Activated CD8-positive, alpha-beta T cell treated with anti-CD3 and anti-CD28 coated beads, Interleukin-2, amount 10 ng/mL, durations not matched to agents 7 days and 5 days (primary cell): Measurements from ENCODE around the gene CYB561D1. TPM values are rescaled to one million over a fixed set of nuclear protein-coding genes. Genes with fewer than 3 reads are reported as not detected.

Source experiments
- ATAC-seq: fragments of 150-1000 bp; cut with Tn5 transposase; one replicate; pipeline ENCODE4 v1.10.0; 2021; ENCODE audit warnings: moderate library complexity
- CTCF ChIA-PET: fragments of 350-600 bp; sonication (Branson Sonifier 250); formaldehyde crosslinking; loops from one replicate; lab custom pipeline; 2021; ENCODE audit warnings: antibody characterized with exemption; lab: Charles Lee
- POLR2A ChIA-PET: fragments of 350-600 bp; sonication (Branson Sonifier 250); formaldehyde crosslinking; loops from one replicate; lab custom pipeline; 2021; ENCODE audit warnings: antibody characterized with exemption; lab: Charles Lee
- DNase-seq: peaks from one replicate; pipeline ENCODE4 v3.0.0-alpha.2; 2020
- H3K27ac Mint-ChIP-seq: one replicate; pipeline ENCODE4 v1.8.0; 2021; ENCODE audit warnings: mild to moderate bottlenecking, mixed read lengths
- H3K27me3 Mint-ChIP-seq: one replicate; pipeline ENCODE4 v1.8.0; 2021; ENCODE audit warnings: low read depth, mixed read lengths
- H3K36me3 Mint-ChIP-seq: one replicate; pipeline ENCODE4 v1.8.0; 2021; ENCODE audit warnings: low read depth, mixed read lengths
- H3K4me1 Mint-ChIP-seq: one replicate; pipeline ENCODE4 v1.8.0; 2021; ENCODE audit warnings: low read depth, mixed read lengths
- H3K4me3 Mint-ChIP-seq: one replicate; pipeline ENCODE4 v1.8.0; 2021; ENCODE audit warnings: mild to moderate bottlenecking, mixed read lengths
- H3K9me3 Mint-ChIP-seq: one replicate; pipeline ENCODE4 v1.8.0; 2022; ENCODE audit warnings: mixed read lengths; ENCODE audit not compliant: insufficient read depth
- total RNA-seq, 2 experiments: library from RNA; stranded (reverse); gene quantifications; one replicate each; pipeline ENCODE4 v1.2.3, GENCODE V29; 2021

Gene CYB561D1
- total RNA-seq, 2 experiments from 2014 or later: 19.0 to 19.8 TPM

GRCh38 chr1:109481646-109482045, 12.2 kb upstream of the CYB561D1 start:
- Mint-ChIP-seq H3K27me3 (peaks cover 12% of the 10 kb centered on the region), H3K4me1 (peaks cover 45% of the 10 kb centered on the region), H3K4me3 (no peak overlapping the region), H3K9me3 (no peaks in the 10 kb centered on the region), H3K36me3 (no peaks in the 10 kb centered on the region), H3K27ac (no peak overlapping the region)
- ChIA-PET CTCF (interaction anchor here (1.0 to 26.6 kb wide), 4 partner anchors 11 to 51 kb away, joined by 3 to 480 read pairs (median 59); partner anchors contain the start of genes AMIGO1 and CYB561D1), POLR2A (interaction anchor here (3.3 kb wide), 1 partner anchor 56 kb away, joined by 27 read pairs; the partner anchor contains the start of gene PSMA5)
- DNase-seq (no peak), ATAC-seq (no peak)

DNA sequence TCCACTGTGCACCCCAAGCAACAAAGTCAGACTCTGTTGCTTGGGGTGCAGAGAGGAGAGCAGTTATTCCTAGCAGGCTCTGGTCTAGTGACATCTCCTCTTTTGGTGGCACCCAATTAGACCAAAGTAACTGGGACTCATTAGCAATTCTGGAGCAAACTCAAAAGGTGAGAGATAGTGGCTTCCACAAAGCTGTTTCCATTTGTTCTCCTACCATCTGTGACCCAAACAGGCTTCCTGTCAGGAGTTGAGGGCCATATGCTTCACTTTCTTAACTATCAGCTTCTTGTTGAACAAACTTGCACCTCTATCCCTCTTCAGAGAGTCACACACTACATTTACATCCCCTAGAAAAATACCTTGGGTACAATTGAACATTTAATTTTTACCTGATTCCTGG, 11.7 kb upstream of the CYB561D1 start:
- Mint-ChIP-seq H3K9me3 (no peaks in the 10 kb centered on the region), H3K27me3 (peaks cover 12% of the 10 kb centered on the region), H3K36me3 (no peaks in the 10 kb centered on the region), H3K4me3 (peak overlapping the region; percentile 12), H3K4me1 (peaks cover 49% of the 10 kb centered on the region), H3K27ac (no peak overlapping the region)
- DNase-seq (no peak), ATAC-seq (no peak)
- POLR2A ChIA-PET: interaction anchor here (3.3 kb wide), 1 partner anchor 57 kb away, joined by 27 read pairs; the partner anchor contains the start of gene PSMA5
- CTCF ChIA-PET: interaction anchor here (0.7 to 26.6 kb wide), 5 partner anchors 11 to 83 kb away, joined by 5 to 480 read pairs (median 44); partner anchors contain the start of genes AMIGO1, CYB561D1 and PSMA5

DNA sequence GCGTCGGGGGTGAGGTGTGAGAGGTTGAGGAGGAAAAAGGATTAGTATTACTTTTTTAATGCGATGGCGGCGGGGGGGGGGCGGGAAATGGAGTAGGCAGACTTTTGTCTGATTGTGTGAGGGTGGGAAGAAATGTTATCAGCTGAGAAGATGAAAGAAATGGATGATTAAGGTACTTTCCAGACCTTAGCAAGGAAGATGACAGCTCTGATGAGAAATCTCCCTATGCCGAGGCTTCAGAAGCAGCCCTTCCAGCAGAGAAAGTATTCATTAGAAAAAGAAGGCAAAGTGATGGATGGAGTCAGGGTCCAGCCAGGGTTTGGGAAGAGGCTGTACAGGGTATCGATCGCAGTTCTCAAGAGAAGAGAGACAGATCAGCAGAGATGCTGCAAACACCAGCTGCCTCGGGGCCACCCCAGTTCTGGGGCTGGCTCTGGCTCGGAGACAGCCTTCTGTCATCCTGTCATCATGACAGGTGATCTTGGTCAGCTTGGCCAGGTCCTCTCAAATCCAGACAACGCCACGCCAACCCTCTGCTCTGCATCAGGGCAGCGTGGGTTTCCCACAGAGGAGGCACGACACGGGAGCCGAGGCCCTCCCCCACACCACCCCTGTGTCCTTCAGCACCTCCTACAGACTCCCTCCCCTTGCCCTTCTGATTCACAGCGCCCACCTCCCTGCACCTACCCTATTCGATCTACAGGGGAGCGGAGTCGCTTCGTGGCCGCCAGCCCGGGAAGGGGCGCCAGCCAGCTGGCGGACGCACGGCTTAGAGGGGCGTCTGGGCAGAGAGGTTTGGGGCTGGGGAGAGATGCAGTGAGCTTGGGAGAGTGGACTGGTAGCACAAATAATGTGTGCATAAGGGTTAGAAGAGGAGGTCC, 10.9 kb upstream of the CYB561D1 start:
- peaks cover 50% of the 10 kb centered on the region for H3K4me1 Mint-ChIP-seq
- H3K9me3 Mint-ChIP-seq: no peaks in the 10 kb centered on the region
- peak; percentile 56 for ATAC-seq
- peak; percentile 53 for DNase-seq
- peaks cover 5% of the 10 kb centered on the region for H3K36me3 Mint-ChIP-seq
- peaks cover 12% of the 10 kb centered on the region for H3K27me3 Mint-ChIP-seq
- H3K27ac Mint-ChIP-seq: peak overlapping the region; percentile 80
- ChIA-PET POLR2A (interaction anchor here (0.5 to 3.3 kb wide), 9 partner anchors 10 to 1189 kb away, joined by 3 to 27 read pairs (median 4); partner anchors contain the start of genes CYB561D1, GNAI3, PSMA5 and PSRC1), CTCF (interaction anchor here (0.7 to 26.6 kb wide), 8 partner anchors 10 to 200 kb away, joined by 3 to 480 read pairs (median 8); partner anchors contain the start of genes AMIGO1, CYB561D1, PSMA5 and PSRC1)
- H3K4me3 Mint-ChIP-seq: peak overlapping the region; percentile 83

DNA sequence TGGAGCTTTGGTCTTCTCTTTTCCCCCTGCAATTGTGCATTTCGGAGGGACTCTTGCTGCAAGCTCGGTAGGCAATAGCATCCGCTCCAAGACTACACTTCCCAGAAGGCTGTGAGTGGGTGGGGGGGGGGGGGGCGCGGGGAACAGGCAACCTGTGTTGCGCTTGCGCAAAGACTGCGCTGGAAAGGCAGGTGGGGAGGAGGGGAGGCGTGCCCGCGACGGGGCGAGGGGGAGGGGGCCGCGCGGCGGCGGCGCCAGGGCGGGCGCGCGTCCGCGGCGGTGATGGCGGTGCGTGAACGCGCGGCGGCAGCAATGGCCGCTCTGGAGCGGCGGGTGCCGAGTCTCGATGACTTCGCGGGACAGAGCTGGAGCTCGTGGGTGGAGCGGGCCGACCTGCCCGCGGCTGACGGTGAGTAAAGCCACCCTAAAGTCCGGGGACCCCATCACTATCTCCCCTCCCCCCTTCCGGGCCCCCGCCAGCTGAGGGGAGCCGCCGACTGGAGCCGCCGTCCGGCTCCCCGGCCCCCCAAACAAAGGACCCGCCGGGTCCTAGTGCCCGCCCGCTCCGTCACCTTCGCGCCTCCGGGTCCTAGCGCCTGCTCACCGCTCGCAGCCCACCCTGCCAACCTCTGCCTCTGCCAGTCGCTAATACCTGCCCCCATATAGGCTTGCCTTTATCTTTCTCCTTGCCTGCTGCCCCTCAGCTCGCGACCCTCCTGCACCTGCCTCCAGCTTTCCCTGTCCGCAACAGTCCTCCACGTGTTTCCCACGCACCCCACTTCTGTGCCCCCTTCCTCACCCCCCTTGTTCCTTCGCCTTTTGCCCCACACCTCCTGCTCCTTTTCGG, 10.0 kb upstream of the CYB561D1 start, which contains the start of gene ATXN7L2:
Gene ATXN7L2 (plus strand): TSS at position 234 of the 847 bp plus-strand sequence. CDS start 49 bp downstream, at position 283.
- Mint-ChIP-seq H3K4me3 (peak within 1 kb of the TSS; percentile 91), H3K27me3 (peaks cover 10% of the 10 kb centered on the region), H3K4me1 (peaks cover 45% of the 10 kb centered on the region), H3K36me3 (peaks cover 5% of the 10 kb centered on the region), H3K27ac (peak within 1 kb of the TSS; percentile 90), H3K9me3 (no peaks in the 10 kb centered on the region)
- ATAC-seq: peak; percentile 75
- POLR2A ChIA-PET: interaction anchor here (0.5 to 3.3 kb wide), 13 partner anchors 10 to 1188 kb away, joined by 3 to 27 read pairs (median 4); partner anchors contain the start of genes CYB561D1, GNAI3, PSMA5 and PSRC1
- CTCF ChIA-PET: interaction anchor here (1.0 to 26.6 kb wide), 7 partner anchors 9 to 201 kb away, joined by 3 to 480 read pairs (median 12); partner anchors contain the start of genes AMIGO1, CYB561D1, PSMA5 and PSRC1
- DNase-seq: peak; percentile 94

DNA sequence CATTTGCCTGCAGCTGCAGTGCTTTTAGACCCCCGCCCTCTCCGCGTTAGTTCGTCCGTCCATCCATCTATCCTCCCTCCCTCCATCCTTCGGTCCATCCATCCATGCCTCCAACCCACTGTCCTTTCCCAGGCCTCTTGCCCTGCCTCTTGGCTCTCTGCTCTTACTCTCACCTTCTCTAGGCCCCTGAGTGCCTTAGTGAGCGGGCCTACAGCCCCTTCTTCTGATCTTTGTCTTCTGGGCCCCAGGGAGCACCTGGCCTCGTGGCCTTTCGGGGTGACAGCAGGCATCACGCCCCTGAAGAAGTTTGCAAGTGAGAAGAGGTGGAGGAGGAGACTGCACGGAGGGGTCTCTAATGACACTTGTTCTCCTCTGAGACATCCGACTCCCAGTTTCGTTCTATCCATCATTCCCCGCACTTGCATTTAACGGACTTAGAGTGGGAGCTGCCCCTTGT, 9.3 kb upstream of the CYB561D1 start:
- H3K4me3 Mint-ChIP-seq: peak overlapping the region; percentile 91
- peaks cover 45% of the 10 kb centered on the region for H3K4me1 Mint-ChIP-seq
- peaks cover 9% of the 10 kb centered on the region for H3K27me3 Mint-ChIP-seq
- H3K9me3 Mint-ChIP-seq: no peaks in the 10 kb centered on the region
- POLR2A ChIA-PET: interaction anchor here (0.6 to 3.3 kb wide), 12 partner anchors 12 to 394 kb away, joined by 3 to 27 read pairs (median 4); partner anchors contain the start of genes GNAI3, PSMA5, PSRC1 and SORT1
- peaks cover 8% of the 10 kb centered on the region for H3K36me3 Mint-ChIP-seq
- H3K27ac Mint-ChIP-seq: peak overlapping the region; percentile 90
- DNase-seq (no peak), ATAC-seq (no peak)
- CTCF ChIA-PET: interaction anchor here (1.0 to 26.6 kb wide), 7 partner anchors 9 to 202 kb away, joined by 3 to 480 read pairs (median 12); partner anchors contain the start of genes AMIGO1, CYB561D1, PSMA5 and PSRC1

DNA sequence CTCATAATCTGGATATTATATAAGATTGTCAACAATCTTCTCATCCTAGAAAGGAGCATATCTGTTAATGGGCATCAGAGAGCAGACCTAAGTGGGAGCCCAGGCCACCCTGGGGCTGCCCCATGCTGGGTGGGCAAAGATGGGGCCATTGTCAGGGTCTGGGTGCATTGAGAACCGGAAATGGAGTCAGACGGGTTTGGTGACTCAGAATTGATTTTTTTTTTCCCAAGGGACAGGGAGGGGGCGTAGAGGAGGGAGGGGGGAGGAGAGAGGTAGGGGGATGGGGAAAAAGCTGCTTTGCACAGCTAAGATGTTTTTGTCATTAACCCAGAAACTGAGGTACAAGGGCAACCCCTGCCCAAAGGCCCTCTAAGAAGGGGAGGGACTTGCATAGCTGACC, 8.9 kb upstream of the CYB561D1 start:
- Mint-ChIP-seq H3K4me3 (peak overlapping the region; percentile 91), H3K4me1 (peaks cover 45% of the 10 kb centered on the region), H3K36me3 (peaks cover 8% of the 10 kb centered on the region), H3K27ac (peak overlapping the region; percentile 90), H3K9me3 (no peaks in the 10 kb centered on the region), H3K27me3 (peaks cover 8% of the 10 kb centered on the region)
- ATAC-seq (no peak), DNase-seq (no peak)
- ChIA-PET POLR2A (interaction anchor here (0.6 to 3.3 kb wide), 7 partner anchors 11 to 202 kb away, joined by 3 to 27 read pairs (median 3); partner anchors contain the start of genes GNAI3, PSMA5 and PSRC1), CTCF (interaction anchor here (1.0 to 26.6 kb wide), 5 partner anchors 8 to 60 kb away, joined by 3 to 480 read pairs (median 44); partner anchors contain the start of genes AMIGO1 and CYB561D1)

- peaks cover 3% of the 10 kb centered on the region for H3K27me3 Mint-ChIP-seq
- CTCF ChIA-PET: interaction anchor here (6.8 to 26.6 kb wide), 2 partner anchors 21 to 45 kb away, joined by 74 to 480 read pairs; partner anchors contain the start of gene AMIGO1
- DNase-seq (no peak), ATAC-seq (no peak)
- no peak overlapping the region for H3K4me3 Mint-ChIP-seq
- H3K36me3 Mint-ChIP-seq: peaks cover 11% of the 10 kb centered on the region
- POLR2A ChIA-PET: no interaction called here
- H3K27ac Mint-ChIP-seq: no peak overlapping the region
- H3K4me1 Mint-ChIP-seq: peaks cover 51% of the 10 kb centered on the region
- no peaks in the 10 kb centered on the region for H3K9me3 Mint-ChIP-seq
Observed at GRCh38 chr1:109487261-109487660, 6.6 kb upstream of the CYB561D1 start.

GRCh38 chr1:109488201-109488600, 5.7 kb upstream of the CYB561D1 start:
- POLR2A ChIA-PET: interaction anchor here (0.6 kb wide), 1 partner anchor 314 kb away, joined by 3 read pairs; no protein-coding TSS in a partner anchor
- ATAC-seq (no peak), DNase-seq (no peak)
- no peaks in the 10 kb centered on the region for H3K9me3 Mint-ChIP-seq
- peaks cover 11% of the 10 kb centered on the region for H3K36me3 Mint-ChIP-seq
- H3K27me3 Mint-ChIP-seq: no peaks in the 10 kb centered on the region
- peaks cover 46% of the 10 kb centered on the region for H3K4me1 Mint-ChIP-seq
- no peak overlapping the region for H3K27ac Mint-ChIP-seq
- CTCF ChIA-PET: interaction anchor here (26.6 to 33.2 kb wide), 2 partner anchors 20 to 46 kb away, joined by 480 to 1507 read pairs; partner anchors contain the start of genes AMIGO1 and GPR61
- H3K4me3 Mint-ChIP-seq: no peak overlapping the region

DNA sequence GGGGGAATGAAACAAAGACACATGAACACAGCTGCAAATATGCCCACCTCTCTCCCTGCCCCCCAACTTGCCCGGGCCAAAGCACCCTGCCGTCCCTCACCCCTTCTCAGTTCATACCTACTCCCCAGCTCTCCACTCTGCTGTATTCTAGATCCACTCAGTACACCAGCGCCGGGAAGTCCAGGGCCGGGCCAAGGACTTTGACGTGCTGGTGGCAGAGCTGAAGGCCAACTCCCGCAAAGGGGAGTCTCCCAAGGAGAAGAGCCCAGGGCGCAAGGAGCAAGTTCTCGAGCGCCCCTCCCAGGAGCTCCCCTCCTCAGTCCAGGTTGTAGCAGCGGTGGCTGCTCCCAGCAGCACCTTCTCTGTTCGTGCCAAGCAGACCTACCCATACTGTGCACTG, 5.2 kb upstream of the CYB561D1 start:
- ATAC-seq (no peak), DNase-seq (no peak)
- POLR2A ChIA-PET: interaction anchor here (0.6 kb wide), 1 partner anchor 313 kb away, joined by 3 read pairs; no protein-coding TSS in a partner anchor
- Mint-ChIP-seq H3K9me3 (no peaks in the 10 kb centered on the region), H3K27ac (no peak overlapping the region), H3K36me3 (peaks cover 11% of the 10 kb centered on the region), H3K4me1 (peaks cover 46% of the 10 kb centered on the region), H3K27me3 (no peaks in the 10 kb centered on the region), H3K4me3 (no peak overlapping the region)
- CTCF ChIA-PET: interaction anchor here (26.6 to 33.2 kb wide), 2 partner anchors 19 to 46 kb away, joined by 480 to 1507 read pairs; partner anchors contain the start of genes AMIGO1 and GPR61
